Omental fat pad (tissue), 4 donors: ENCODE results near the gene GPR107. TPM values are rescaled to one million over a fixed set of nuclear protein-coding genes. Genes with fewer than 3 reads are reported as not detected.

ENCODE experiments used
- ATAC-seq: fragments of 150-250 bp; one replicate; pipeline ENCODE4 v1.9.1; 2016; ENCODE audit warnings: mild to moderate bottlenecking, moderate library complexity; ENCODE audit not compliant: low FRiP score
- DNase-seq: peaks from one replicate; pipeline ENCODE4 v3.0.0-alpha.2; 2019; ENCODE audit warnings: low spot score
- total RNA-seq, 4 donors: library from RNA; depleted of rRNA; stranded (reverse); fragments of >200 nt; gene quantifications; one replicate each; pipeline ENCODE4 v1.1.0, GENCODE V29; 2016
- TF ChIP-seq, protein P1 (sequence below), 3 donors: fragments of 450-650 bp; IDR thresholded peaks; one replicate each; pipeline ENCODE4 v1.5.1; 2016 to 2017; ENCODE audit warnings: antibody characterized with exemption in 3 of 3, mild to moderate bottlenecking in 3 of 3, moderate library complexity in 2 of 3

The GPR107 gene
- total RNA-seq, 4 donors from 2014 or later = 17.5 to 24.1 (median 20.0) TPM

DNA sequence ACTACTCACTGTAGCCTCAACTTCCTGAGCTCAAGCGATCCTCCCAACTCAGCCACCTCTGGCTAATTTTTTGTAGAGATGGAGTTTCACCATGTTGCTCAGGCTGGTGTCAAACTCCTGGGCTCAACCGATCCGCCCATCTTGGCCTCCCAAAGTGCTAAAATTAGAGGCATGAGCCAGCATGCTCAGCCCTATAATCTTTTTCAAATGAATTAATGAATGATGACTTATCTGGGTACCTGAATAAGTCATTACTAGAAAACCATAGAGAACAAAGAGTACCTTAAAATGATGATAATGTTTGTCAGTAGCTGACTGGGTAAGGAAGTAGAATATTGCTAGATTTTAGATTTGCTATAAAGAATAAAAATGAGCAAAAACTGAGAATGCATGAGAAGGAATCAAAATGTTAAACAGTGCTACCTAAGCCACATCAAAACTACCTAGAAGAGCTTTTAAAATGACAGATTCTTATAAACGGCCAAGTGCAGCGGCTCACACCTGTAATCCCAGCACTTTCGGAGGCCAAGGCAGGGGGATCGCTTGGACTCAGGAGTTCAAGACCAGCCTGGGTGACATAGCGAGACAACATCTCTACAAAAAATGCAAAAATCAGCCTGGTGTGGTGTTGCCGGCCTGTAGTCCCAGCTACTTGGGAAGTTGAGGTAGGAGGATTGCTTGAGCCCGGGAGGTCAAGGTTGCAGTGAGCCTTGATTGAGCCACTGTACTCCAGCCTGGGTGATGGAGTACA is 24.3 kb upstream of the GPR107 start:
- no peak for ATAC-seq
- TF ChIP-seq, protein P1, sequence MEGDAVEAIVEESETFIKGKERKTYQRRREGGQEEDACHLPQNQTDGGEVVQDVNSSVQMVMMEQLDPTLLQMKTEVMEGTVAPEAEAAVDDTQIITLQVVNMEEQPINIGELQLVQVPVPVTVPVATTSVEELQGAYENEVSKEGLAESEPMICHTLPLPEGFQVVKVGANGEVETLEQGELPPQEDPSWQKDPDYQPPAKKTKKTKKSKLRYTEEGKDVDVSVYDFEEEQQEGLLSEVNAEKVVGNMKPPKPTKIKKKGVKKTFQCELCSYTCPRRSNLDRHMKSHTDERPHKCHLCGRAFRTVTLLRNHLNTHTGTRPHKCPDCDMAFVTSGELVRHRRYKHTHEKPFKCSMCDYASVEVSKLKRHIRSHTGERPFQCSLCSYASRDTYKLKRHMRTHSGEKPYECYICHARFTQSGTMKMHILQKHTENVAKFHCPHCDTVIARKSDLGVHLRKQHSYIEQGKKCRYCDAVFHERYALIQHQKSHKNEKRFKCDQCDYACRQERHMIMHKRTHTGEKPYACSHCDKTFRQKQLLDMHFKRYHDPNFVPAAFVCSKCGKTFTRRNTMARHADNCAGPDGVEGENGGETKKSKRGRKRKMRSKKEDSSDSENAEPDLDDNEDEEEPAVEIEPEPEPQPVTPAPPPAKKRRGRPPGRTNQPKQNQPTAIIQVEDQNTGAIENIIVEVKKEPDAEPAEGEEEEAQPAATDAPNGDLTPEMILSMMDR (IDR thresholded peaks at IDR 0.05) = no peak
- no peak for DNase-seq

DNA sequence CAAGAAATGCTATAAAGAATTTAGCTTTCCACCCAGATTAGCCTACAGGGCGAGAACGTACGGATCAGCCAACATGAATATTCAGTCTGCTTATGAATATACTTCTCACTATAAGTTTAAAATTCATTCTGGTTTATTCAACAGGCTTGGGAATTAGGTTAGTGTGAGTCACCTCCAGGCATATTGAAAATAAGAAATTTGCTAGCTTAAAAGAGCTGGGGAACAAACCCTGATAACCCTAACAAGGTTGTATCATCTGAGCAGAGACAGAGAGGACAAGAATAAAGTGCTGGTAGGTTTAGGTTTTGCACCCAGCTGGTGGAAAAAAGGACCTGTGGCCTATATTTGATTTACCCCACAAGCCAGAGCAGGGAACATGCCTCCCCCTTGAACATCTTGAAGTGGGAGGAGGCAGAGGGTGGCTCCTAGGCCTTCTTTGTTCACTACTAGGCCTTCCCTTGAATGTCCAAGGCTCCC is 23.0 kb upstream of the GPR107 start:
- DNase-seq (no peak), ATAC-seq (no peak)
- TF ChIP-seq, protein P1 (IDR thresholded peaks at IDR 0.05) = no peak

DNA sequence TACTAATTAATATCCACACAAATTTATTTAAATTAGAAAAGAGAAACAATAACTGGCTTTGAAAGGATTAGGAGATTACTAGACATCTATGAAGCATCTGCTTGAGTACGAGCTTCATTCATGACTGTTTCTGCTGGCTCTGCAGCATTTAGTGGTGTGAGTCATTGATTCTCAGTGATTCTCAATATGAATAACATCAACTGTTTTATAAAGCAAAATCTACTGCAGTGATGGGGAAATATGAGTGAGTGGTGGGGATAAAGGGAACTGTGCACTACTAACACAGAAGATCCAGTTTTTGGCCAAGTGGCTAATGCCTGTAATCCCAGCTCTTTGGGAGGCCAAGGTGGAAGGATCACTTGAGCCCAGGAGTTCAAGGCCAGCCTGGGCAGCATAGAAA is 19.1 kb upstream of the GPR107 start:
- DNase-seq = no peak
- peak; percentile 46 for ATAC-seq
- TF ChIP-seq, protein P1 (IDR thresholded peaks at IDR 0.05) = no peak

DNA sequence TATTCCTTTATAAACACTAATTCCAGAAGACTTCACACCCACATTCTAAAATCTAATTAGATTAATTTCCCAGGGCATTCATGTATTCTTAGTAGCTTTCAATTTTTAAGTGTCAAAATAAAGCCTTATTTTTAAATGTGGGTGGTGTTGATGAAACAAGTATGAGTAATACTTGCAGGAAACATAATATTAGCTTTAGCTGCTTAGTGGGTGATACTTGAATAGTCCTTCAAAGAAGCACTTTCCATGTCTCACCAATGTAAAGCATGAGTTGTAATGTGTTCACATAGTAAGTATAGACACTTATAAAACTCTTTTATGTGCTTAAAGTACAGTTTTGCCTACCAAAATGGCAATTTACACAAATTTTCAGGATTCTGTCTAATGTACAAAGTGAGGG is 17.6 kb upstream of the GPR107 start:
- TF ChIP-seq, protein P1 (IDR thresholded peaks at IDR 0.05) = no peak
- peak; percentile 45 for ATAC-seq

DNA sequence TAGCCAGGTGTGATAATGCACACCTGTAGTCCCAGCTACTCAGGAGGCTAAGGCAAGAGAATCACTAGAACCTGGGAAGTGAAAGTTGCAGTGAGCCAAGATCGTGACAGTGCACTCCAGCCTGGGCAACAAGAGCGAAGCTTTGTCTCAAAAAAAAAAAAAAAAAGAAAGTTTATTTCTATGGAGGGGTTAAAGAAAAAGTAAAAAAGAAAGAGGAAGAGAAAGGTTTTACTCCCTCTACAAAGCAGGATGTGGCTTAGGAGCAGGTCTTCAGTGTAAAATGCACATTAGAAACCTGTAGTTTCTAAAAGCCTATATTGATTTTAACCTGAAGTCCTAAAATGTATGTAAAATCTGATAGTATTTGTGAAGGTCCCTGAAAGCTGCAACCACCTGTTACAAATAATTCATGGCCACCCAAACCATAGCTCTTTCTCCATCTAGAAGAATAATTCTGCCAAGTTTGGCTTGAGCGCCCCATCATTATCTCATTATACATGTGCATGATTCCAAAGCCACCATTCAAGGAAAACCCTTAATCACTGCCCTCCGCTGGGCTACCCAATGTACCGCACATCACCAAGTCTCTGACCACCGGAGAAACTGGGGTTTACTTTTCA is 14.1 kb upstream of the GPR107 start:
- ATAC-seq (no peak), DNase-seq (no peak)
- TF ChIP-seq, protein P1 (IDR thresholded peaks at IDR 0.05) = no peak

More for the DNA sequence above, 17.6 kb upstream of the GPR107 start:
- DNase-seq = no peak

DNA sequence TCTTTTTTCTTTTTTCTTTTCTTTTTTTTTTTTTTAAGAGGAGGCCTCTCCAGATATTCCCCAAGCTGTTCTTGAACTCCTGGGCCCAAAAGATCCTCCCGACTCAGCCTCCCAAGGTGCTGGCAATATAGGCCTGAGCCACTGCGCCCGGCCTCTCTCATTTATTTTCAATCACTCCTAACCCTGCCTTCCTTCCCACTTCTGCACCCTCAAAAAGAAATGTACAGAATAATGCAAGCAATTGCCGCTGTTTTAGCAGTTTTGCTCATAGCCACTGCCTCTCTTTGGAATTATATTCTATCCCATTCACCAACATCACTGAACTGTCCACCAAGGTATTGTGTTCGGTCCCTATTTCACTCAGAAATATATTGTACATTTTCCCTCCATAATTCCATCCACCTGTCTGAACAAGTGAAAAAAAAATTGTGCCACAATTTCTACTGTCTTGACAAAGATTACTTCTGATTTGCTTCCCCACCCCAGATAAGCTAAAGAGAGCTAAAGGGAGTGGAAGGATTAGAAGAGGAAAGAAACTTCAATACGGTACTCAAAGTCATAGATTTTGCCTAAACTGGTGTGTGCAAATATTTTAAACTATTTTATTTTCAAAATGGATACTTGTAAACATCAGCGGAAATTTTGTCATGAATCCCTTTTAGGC is 12.6 kb upstream of the GPR107 start:
- TF ChIP-seq, protein P1 (IDR thresholded peaks at IDR 0.05) = no peak
- no peak for ATAC-seq
- no peak for DNase-seq
